Nephron (organoid): ENCODE results near the gene ZDBF2.
A peak's percentile ranks its signal among the peaks of the same experiment; 100 is the strongest.

Source experiments
- H3K27ac Mint-ChIP-seq, 3 experiments: 2 replicates each; pipeline ENCODE4 v1.8.0; 2020; ENCODE audit warnings: mixed read lengths in 3 of 3, mild to moderate bottlenecking in 2 of 3, moderate library complexity in 1 of 3
- H3K27me3 Mint-ChIP-seq: 2 replicates; pipeline ENCODE4 v1.8.0; 2021; ENCODE audit warnings: low read depth, mild to moderate bottlenecking, moderate library complexity, mixed read lengths
- H3K36me3 Mint-ChIP-seq: 2 replicates; pipeline ENCODE4 v1.8.0; 2020; ENCODE audit warnings: low read depth, mixed read lengths
- H3K4me1 Mint-ChIP-seq: 2 replicates; pipeline ENCODE4 v1.8.0; 2020; ENCODE audit warnings: mixed read lengths
- H3K4me3 Mint-ChIP-seq, 3 experiments: 2 replicates each; pipeline ENCODE4 v1.8.0; 2020; ENCODE audit warnings: mild to moderate bottlenecking in 3 of 3, mixed read lengths in 3 of 3, moderate library complexity in 2 of 3
- H3K9me3 Mint-ChIP-seq: 2 replicates; pipeline ENCODE4 v1.8.0; 2020; ENCODE audit warnings: mixed read lengths
- CTCF ChIP-seq, 3 experiments: fragments of 200-600 bp; sonication (generic); IDR thresholded peaks; one replicate each; pipeline ENCODE4 v1.5.0; 2021; ENCODE audit warnings: antibody characterized with exemption in 3 of 3; ENCODE audit not compliant: unreplicated experiment in 3 of 3

Gene ZDBF2

GRCh38 chr2:206323033-206323432 is 48.6 kb downstream of the ZDBF2 start:
- H3K27ac Mint-ChIP-seq, result no peak overlapping the region
- no peaks in the 10 kb centered on the region for H3K4me1 Mint-ChIP-seq
- peaks cover 14% of the 10 kb centered on the region for H3K9me3 Mint-ChIP-seq
- no peak for TF ChIP-seq CTCF (IDR thresholded peaks at IDR 0.05; ENCODE audit: unreplicated experiment in 3 of 3)
- H3K27me3 Mint-ChIP-seq, result peaks cover 5% of the 10 kb centered on the region
- no peak overlapping the region for H3K4me3 Mint-ChIP-seq
- peaks cover 15% of the 10 kb centered on the region for H3K36me3 Mint-ChIP-seq

- no peak overlapping the region for H3K27ac Mint-ChIP-seq
- no peak for TF ChIP-seq CTCF (IDR thresholded peaks at IDR 0.05; ENCODE audit: unreplicated experiment in 3 of 3)
- H3K9me3 Mint-ChIP-seq, result peaks cover 12% of the 10 kb centered on the region
- peaks cover 10% of the 10 kb centered on the region for H3K36me3 Mint-ChIP-seq
- H3K4me1 Mint-ChIP-seq, result peaks cover under 1% of the 10 kb centered on the region
- H3K27me3 Mint-ChIP-seq, result peaks cover 5% of the 10 kb centered on the region
- H3K4me3 Mint-ChIP-seq, result no peak overlapping the region
Measured at GRCh38 chr2:206323486-206323885, 49.0 kb downstream of the ZDBF2 start.

- H3K27me3 Mint-ChIP-seq, result peaks cover 8% of the 10 kb centered on the region
- no peak overlapping the region for H3K4me3 Mint-ChIP-seq
- H3K4me1 Mint-ChIP-seq, result peaks cover 12% of the 10 kb centered on the region
- TF ChIP-seq CTCF (IDR thresholded peaks at IDR 0.05; ENCODE audit: unreplicated experiment in 3 of 3), result no peak
- peaks cover 4% of the 10 kb centered on the region for H3K9me3 Mint-ChIP-seq
- H3K27ac Mint-ChIP-seq, result no peak overlapping the region
- peaks cover 3% of the 10 kb centered on the region for H3K36me3 Mint-ChIP-seq
Measured at GRCh38 chr2:206324869-206325268, 50.4 kb downstream of the ZDBF2 start.

DNA sequence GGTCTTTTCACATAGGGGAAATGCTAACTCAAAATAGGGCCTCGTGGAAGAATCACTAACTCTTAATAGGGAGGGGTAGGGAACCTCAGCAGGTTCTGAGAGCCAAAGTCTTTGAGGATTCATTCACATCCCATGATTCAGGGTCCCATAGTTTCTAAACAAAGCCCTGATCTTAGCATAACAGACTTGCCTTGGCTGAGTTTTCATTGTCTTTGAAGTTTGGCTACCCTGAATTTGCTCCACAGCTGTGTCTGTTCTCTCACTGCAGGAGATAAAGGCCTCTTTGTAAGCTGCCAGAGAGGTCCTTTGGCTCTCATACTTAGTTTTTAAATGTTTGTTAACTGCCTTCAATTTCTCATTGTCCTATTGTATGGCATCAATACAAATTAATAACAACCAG is 54.5 kb downstream of the ZDBF2 start:
- Mint-ChIP-seq H3K4me1 (peaks cover 12% of the 10 kb centered on the region), H3K36me3 (no peaks in the 10 kb centered on the region), H3K9me3 (no peaks in the 10 kb centered on the region), H3K27ac (peak overlapping the region in 1 of 3 experiments; percentile 39), H3K4me3 (no peak overlapping the region), H3K27me3 (peaks cover 8% of the 10 kb centered on the region)
- TF ChIP-seq CTCF (IDR thresholded peaks at IDR 0.05; ENCODE audit: unreplicated experiment in 3 of 3), result no peak

DNA sequence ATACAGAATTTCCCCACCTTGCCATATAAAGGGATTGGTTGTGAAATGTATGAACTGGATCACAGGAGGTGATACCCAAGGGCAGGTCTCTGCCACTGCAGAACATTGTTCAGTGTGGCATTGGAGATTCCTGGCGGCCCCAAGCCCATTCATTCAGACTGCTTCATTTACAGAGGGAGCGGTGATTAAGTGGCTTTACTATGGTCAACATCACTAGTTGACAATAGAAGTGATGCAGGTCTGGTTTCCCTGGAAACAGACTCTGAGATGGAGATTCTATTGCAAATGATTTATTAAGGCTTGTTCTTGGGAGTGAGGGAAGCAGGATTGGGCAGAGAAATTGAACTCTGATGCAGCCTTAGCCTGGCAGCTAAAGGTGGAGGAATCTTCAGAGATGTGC is 62.4 kb downstream of the ZDBF2 start:
- H3K4me1 Mint-ChIP-seq, result no peaks in the 10 kb centered on the region
- H3K9me3 Mint-ChIP-seq, result no peaks in the 10 kb centered on the region
- no peak for TF ChIP-seq CTCF (IDR thresholded peaks at IDR 0.05; ENCODE audit: unreplicated experiment in 3 of 3)
- no peaks in the 10 kb centered on the region for H3K27me3 Mint-ChIP-seq
- H3K27ac Mint-ChIP-seq, result no peak overlapping the region
- H3K36me3 Mint-ChIP-seq, result no peaks in the 10 kb centered on the region
- no peak overlapping the region for H3K4me3 Mint-ChIP-seq

DNA sequence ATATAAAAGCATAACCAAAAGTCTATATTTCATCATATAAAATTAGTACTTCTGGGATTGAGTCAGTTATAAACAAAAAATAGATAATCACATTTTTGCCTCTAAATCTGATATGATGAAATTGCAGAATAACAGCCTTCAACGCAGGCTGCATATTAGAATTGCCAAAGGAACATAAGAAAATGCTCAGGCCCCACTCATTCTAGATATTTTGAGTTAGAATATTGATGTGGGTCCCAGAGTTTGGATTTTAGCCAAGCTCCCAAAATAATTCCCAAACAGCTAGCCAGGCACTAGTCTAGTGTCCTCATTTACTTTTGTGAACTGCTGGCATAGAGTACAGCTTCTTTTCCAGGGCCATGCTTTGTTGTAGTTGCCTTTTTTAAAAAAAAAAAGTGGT is 63.5 kb downstream of the ZDBF2 start:
- H3K27ac Mint-ChIP-seq, result no peak overlapping the region
- no peak overlapping the region for H3K4me3 Mint-ChIP-seq
- no peaks in the 10 kb centered on the region for H3K27me3 Mint-ChIP-seq
- H3K9me3 Mint-ChIP-seq, result no peaks in the 10 kb centered on the region
- no peak for TF ChIP-seq CTCF (IDR thresholded peaks at IDR 0.05; ENCODE audit: unreplicated experiment in 3 of 3)
- no peaks in the 10 kb centered on the region for H3K36me3 Mint-ChIP-seq
- H3K4me1 Mint-ChIP-seq, result no peaks in the 10 kb centered on the region
